GM18519 (cell line): ENCODE measurements around the gene CDKL2.

ENCODE experiments used
- ATAC-seq: cut with Tn5 transposase; IDR thresholded peaks from one replicate; pipeline ENCODE4 v1.9.1; 2021; ENCODE audit warnings: mild to moderate bottlenecking, moderate library complexity; ENCODE audit not compliant: unreplicated experiment, low FRiP score

Gene CDKL2

GRCh38 chr4:75643651-75644050, 13.3 kb upstream of the CDKL2 start:
- ATAC-seq = no peak

- no peak for ATAC-seq
These were observed 8.9 kb upstream of the CDKL2 start for GRCh38 chr4:75639124-75639695.

- ATAC-seq = no peak
These were observed 7.5 kb upstream of the CDKL2 start for GRCh38 chr4:75637827-75638226.

GRCh38 chr4:75637176-75637575, 6.8 kb upstream of the CDKL2 start:
- ATAC-seq = no peak

GRCh38 chr4:75634951-75635350, 4.6 kb upstream of the CDKL2 start:
- no peak for ATAC-seq

GRCh38 chr4:75634281-75634680, 4.0 kb upstream of the CDKL2 start:
- no peak for ATAC-seq

GRCh38 chr4:75633846-75634245, 3.5 kb upstream of the CDKL2 start:
- no peak for ATAC-seq

- ATAC-seq = no peak
These were observed 605 bp upstream of the CDKL2 start for GRCh38 chr4:75630937-75631329.

- ATAC-seq = no peak
These were observed 1.1 kb downstream of the CDKL2 start for GRCh38 chr4:75629239-75629638.

- no peak for ATAC-seq
These were observed 7.3 kb downstream of the CDKL2 start for GRCh38 chr4:75623026-75623425.

- ATAC-seq = no peak
These were observed 8.6 kb downstream of the CDKL2 start for GRCh38 chr4:75621715-75622114.

- no peak for ATAC-seq
These were observed 18.0 kb downstream of the CDKL2 start for GRCh38 chr4:75612306-75612705.

GRCh38 chr4:75605928-75606327, 24.4 kb downstream of the CDKL2 start:
- ATAC-seq = no peak

GRCh38 chr4:75599647-75600046, 30.7 kb downstream of the CDKL2 start:
- ATAC-seq = no peak

- ATAC-seq = no peak
These were observed 31.9 kb downstream of the CDKL2 start for GRCh38 chr4:75598390-75598789.

- no peak for ATAC-seq
These were observed 34.3 kb downstream of the CDKL2 start for GRCh38 chr4:75596061-75596460.

- ATAC-seq = no peak
These were observed 36.9 kb downstream of the CDKL2 start for GRCh38 chr4:75593393-75593792.

GRCh38 chr4:75584067-75584466, 46.3 kb downstream of the CDKL2 start:
- no peak for ATAC-seq

GRCh38 chr4:75567725-75568124, 62.6 kb downstream of the CDKL2 start:
- no peak for ATAC-seq

- no peak for ATAC-seq
These were observed 63.4 kb downstream of the CDKL2 start for GRCh38 chr4:75566911-75567310.

- ATAC-seq = no peak
These were observed 64.8 kb downstream of the CDKL2 start for GRCh38 chr4:75565481-75565880.

- no peak for ATAC-seq
These were observed 66.3 kb downstream of the CDKL2 start for GRCh38 chr4:75564023-75564422.

- ATAC-seq = no peak
These were observed 68.5 kb downstream of the CDKL2 start for GRCh38 chr4:75561789-75562188.
